Measurements from ENCODE around the gene TTC29. TPM values are rescaled to one million over a fixed set of nuclear protein-coding genes. Genes with fewer than 3 reads are reported as not detected.

The TTC29 gene, protein sequence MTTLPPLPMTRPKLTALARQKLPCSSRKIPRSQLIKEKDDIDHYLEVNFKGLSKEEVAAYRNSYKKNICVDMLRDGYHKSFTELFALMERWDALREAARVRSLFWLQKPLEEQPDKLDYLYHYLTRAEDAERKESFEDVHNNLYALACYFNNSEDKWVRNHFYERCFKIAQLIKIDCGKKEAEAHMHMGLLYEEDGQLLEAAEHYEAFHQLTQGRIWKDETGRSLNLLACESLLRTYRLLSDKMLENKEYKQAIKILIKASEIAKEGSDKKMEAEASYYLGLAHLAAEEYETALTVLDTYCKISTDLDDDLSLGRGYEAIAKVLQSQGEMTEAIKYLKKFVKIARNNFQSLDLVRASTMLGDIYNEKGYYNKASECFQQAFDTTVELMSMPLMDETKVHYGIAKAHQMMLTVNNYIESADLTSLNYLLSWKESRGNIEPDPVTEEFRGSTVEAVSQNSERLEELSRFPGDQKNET
- total RNA-seq (2014; rRNA removed; shearing (Covaris generic)): not detected in 2 replicates

DNA sequence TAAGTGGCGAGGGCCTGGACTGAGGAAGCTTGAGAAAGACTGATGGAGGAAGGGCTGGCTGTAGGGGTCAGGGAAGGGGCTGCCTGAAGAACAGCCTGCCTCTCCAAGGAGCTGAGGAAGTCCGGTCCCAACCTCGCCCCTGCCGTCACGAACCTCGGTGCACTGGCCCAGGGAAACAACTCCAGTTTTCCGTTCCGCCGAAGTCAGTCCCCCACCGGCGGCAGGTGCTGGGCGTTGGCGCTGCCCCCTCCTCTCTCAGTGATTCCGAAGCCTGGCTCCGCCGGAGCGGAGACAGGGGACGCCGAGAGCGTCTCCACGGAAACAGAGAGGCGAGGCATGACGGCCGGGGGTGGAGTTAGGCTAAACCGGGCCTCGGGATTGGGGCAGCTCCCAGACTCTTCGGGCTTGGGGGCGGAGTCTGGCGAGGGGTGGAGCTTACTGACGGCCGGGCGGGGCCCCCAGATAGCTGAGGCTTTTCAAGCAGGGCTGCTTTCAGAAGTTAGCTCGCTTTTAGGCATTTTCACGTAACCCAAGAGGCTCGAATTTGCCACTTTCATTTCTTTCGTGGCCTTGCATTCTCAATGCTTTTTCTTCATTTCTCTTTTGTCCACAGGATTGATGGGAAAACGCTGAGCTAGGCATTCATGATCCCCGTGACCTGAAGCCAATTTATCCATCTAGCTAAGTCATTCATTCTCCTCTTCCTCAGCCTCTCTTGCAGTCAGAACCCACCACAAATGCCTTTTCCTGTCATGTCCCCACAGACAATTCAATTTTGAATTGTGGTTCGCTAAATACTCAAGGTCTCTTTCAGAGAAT lies at the start of gene TTC29:
TTC29 (minus strand) TSS at position 309 of the 819 bp plus-strand sequence. CDS start 5,969 bp downstream, outside the sequence.
- Histone ChIP-seq H3K4me3 (ENCODE audit: insufficient read depth, low read depth, low read length) (peak within 1 kb of the TSS; percentile 54), H3K36me3 (replicated peaks; ENCODE audit: control insufficient read depth, insufficient read depth, low read length) (no peaks in the 10 kb centered on the region), H3K27me3 (ENCODE audit: control insufficient read depth, insufficient read depth, low read length) (no peaks in the 10 kb centered on the region; the same call in 1 of the 2 replicates)
- peak; percentile 90 for DNase-seq

DNA sequence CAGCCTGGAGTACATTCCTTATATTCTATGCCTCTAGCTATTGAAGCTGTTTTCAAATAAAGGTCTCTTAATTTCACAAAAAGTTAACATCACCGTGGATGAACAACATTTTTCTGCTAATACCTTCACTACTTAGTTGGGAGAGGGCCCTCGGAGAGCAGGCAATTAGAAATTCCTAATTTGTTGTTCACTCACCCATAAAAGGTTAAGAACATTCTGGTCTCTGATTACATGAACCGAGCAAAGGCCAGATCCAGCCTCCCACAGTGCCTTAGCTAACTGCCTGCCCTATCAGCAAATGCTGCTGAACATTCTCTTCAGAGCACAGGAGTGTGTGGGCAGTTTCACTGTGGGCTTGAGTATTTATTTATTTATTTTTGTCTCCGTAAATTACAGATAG lies 36.0 kb upstream of the TTC29 start:
- DNase-seq: no peak
- no peak overlapping the region for H3K4me3 ChIP-seq (ENCODE audit: insufficient read depth, low read depth, low read length)
- no peaks in the 10 kb centered on the region for H3K27me3 ChIP-seq (ENCODE audit: control insufficient read depth, insufficient read depth, low read length)
- no peaks in the 10 kb centered on the region for H3K36me3 ChIP-seq (replicated peaks; ENCODE audit: control insufficient read depth, insufficient read depth, low read length)

DNA sequence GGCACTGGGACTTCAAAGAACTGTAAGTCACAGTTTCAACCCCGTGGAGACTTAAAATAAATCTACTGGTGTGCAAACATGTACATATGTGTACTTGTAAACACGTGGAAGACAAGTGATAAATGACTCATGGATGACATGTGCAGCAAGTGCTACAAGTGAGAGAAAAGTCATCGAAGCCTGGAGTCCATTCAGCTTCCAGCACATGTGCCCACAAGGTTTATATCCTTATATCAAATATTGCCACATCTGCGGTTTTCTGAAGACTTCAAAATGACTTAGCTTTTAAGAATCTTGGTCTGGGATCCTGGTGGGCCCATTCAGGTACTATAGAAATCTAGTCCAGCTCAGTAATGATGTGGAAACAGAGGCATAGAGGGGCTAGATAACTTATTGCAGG lies 33.0 kb upstream of the TTC29 start:
- no peaks in the 10 kb centered on the region for H3K27me3 ChIP-seq (ENCODE audit: control insufficient read depth, insufficient read depth, low read length)
- H3K36me3 ChIP-seq (replicated peaks; ENCODE audit: control insufficient read depth, insufficient read depth, low read length): no peaks in the 10 kb centered on the region
- no peak for DNase-seq
- no peak overlapping the region for H3K4me3 ChIP-seq (ENCODE audit: insufficient read depth, low read depth, low read length)

DNA sequence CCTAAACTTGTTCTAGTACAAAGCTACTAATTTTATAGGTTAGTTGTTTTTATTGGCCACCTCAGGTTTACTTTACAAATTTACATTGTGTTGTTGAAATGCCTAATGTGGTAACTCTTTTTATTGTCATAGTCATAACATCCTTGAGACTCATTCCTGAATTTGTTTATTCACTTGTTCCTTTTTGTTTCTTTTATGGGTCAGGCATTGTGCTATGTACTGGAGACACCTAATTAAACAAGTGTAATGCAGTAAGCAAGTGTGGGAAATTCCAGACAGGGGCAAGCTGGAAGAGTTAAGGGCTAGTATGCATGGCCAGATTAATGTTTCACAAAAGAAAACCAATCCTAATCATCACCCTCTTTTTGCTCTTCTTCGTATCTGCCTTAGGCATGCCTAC lies 30.5 kb upstream of the TTC29 start:
- Histone ChIP-seq H3K4me3 (ENCODE audit: insufficient read depth, low read depth, low read length) (no peak overlapping the region), H3K27me3 (ENCODE audit: control insufficient read depth, insufficient read depth, low read length) (no peaks in the 10 kb centered on the region), H3K36me3 (replicated peaks; ENCODE audit: control insufficient read depth, insufficient read depth, low read length) (no peaks in the 10 kb centered on the region)
- DNase-seq: no peak

DNA sequence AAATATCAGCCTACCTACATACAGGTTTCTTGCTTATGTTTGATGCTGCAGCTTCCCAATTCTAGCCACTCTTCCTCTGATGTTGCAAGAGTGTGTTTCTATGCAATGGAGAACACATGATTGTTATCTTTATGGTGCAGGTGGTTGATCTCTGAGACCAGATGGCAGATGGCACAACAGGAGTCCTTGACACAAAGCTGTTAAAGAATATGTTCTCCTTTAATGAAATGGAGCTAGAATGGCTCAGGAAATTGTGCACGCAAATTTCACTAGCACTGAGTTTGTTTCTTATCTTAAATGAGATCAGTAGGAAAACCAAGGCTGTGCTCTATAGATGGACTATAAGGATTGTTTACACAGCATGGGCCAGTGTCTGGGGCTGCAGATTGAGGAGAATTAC lies 29.9 kb upstream of the TTC29 start:
- H3K36me3 ChIP-seq (replicated peaks; ENCODE audit: control insufficient read depth, insufficient read depth, low read length): no peaks in the 10 kb centered on the region
- no peak for DNase-seq

DNA sequence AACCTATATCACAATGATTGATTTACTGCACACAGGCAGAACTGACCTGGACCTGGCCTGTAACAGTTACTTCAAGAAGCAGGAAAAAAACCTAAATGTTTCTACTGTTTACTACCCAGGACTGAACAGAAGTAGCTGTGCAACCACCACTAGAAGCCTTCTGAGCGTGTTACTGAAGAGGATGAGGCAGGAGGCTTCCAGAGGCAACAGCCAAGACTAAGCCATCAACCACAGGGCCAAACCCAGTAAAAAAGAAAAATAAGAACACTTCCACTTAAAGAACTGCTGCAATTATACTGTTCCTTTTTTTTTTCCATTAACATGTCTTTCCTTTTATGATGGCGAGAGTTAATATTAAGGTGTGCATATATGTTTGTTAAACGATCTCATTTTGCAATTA lies 29.4 kb upstream of the TTC29 start:
- no peak for DNase-seq
- H3K27me3 ChIP-seq (ENCODE audit: control insufficient read depth, insufficient read depth, low read length): no peaks in the 10 kb centered on the region
- H3K4me3 ChIP-seq (ENCODE audit: insufficient read depth, low read depth, low read length): no peak overlapping the region
- H3K36me3 ChIP-seq (replicated peaks; ENCODE audit: control insufficient read depth, insufficient read depth, low read length): no peaks in the 10 kb centered on the region

More for the DNA sequence above, 29.9 kb upstream of the TTC29 start:
- Histone ChIP-seq H3K4me3 (ENCODE audit: insufficient read depth, low read depth, low read length) (no peak overlapping the region), H3K27me3 (ENCODE audit: control insufficient read depth, insufficient read depth, low read length) (no peaks in the 10 kb centered on the region)

DNA sequence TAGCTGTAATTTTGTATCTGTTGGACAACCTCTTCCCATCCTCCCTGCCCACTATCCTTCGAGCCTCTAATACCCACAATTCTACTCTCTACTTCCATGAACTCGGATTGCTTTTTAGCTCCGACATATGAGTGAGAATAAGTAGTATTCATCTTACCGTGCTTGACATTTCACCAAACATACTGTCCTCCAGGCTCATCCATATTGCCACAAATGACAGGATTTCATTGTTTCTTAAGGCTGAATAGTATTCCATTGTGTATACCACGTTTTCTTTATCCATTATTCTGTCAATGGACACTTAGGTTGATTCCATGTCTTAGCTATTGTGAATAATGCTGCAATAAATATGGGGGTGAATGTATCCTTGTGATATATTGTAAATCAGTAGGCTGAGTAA lies 26.4 kb upstream of the TTC29 start:
- no peak for DNase-seq

DNA sequence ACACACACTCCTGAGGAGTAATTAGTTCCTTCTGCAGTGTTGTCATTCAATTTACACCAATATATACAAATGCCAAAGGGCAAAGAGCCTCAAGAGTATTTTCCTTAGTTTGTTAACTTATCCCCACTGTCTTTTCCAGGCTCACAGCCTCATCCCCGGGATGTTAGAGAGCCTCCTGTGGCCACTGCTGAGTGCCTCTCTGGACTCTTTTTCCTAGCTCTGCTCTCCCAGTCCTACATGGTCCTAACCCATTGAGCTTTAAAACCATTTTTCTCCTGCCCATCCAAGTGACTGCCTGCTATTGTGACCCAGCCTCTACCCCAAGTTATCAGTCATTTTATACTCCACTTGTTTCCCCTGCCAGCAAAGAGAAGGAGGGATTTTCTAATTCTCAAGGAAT lies 23.5 kb upstream of the TTC29 start:
- H3K36me3 ChIP-seq (replicated peaks; ENCODE audit: control insufficient read depth, insufficient read depth, low read length): no peaks in the 10 kb centered on the region
- H3K27me3 ChIP-seq (ENCODE audit: control insufficient read depth, insufficient read depth, low read length): no peaks in the 10 kb centered on the region
- no peak overlapping the region for H3K4me3 ChIP-seq (ENCODE audit: insufficient read depth, low read depth, low read length)
- no peak for DNase-seq

More for the DNA sequence above, 26.4 kb upstream of the TTC29 start:
- Histone ChIP-seq H3K36me3 (replicated peaks; ENCODE audit: control insufficient read depth, insufficient read depth, low read length) (no peaks in the 10 kb centered on the region), H3K27me3 (ENCODE audit: control insufficient read depth, insufficient read depth, low read length) (no peaks in the 10 kb centered on the region), H3K4me3 (ENCODE audit: insufficient read depth, low read depth, low read length) (no peak overlapping the region)

DNA sequence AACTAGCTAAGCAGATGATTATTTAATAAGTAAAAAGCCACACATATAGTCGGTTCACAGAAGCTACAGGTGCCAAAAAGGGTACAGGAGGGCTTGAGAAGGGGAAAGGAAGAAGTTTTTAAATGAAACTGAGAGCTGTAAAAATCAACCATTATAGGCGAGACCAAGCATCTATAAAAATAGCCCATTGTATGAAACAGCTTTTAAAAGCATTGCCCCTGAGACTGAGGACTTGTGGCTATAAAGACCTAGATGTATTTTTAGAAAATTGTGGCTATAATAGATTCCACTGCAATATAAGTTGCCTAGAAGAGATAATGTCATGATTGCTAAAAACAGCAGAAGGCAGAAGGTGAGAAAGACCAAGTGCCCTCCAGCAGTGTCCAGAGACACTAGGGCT lies 15.0 kb upstream of the TTC29 start:
- H3K36me3 ChIP-seq (replicated peaks; ENCODE audit: control insufficient read depth, insufficient read depth, low read length): no peaks in the 10 kb centered on the region
- no peak for DNase-seq
- no peaks in the 10 kb centered on the region for H3K27me3 ChIP-seq (ENCODE audit: control insufficient read depth, insufficient read depth, low read length)
- no peak overlapping the region for H3K4me3 ChIP-seq (ENCODE audit: insufficient read depth, low read depth, low read length)

DNA sequence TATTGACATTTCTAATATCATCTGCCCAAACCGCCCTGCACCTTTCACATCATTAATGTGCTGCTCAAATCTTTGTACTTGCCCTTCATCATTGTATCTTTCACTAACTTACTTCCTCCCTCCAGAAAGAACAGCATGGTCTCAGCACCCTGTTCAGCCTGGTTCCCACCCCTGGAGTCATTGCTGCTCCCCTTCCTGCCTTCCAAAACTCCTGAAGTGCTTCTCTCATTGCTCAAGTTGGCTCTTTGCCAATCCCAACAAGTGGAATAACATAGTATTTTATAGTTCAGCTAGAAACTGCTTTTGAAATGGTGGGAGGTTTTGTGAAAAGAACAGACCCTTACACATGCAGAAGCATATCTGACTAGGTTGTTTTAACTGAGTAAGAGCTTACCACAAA lies 14.0 kb upstream of the TTC29 start:
- DNase-seq: no peak
- Histone ChIP-seq H3K4me3 (ENCODE audit: insufficient read depth, low read depth, low read length) (no peak overlapping the region), H3K27me3 (ENCODE audit: control insufficient read depth, insufficient read depth, low read length) (no peaks in the 10 kb centered on the region), H3K36me3 (replicated peaks; ENCODE audit: control insufficient read depth, insufficient read depth, low read length) (no peaks in the 10 kb centered on the region)

DNA sequence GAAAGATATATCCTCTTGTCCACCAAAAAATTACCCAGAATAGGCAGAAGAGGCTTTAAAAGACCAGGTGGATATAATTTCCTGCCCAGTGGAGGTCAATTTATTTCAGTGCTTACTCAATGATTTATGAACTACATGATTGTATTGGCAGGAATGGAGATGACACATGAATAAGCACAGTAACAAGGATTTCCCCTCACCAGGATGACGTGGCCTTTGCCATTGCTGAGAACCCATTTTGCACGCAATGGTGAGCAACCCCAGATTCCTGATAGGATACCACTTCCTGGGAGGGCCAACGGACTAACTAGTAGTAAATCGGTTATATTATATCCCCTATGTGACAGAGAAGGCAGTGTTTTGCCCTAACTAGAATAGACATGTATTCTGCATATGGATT lies 11.6 kb upstream of the TTC29 start:
- H3K27me3 ChIP-seq (ENCODE audit: control insufficient read depth, insufficient read depth, low read length): no peaks in the 10 kb centered on the region
- no peak overlapping the region for H3K4me3 ChIP-seq (ENCODE audit: insufficient read depth, low read depth, low read length)
- no peaks in the 10 kb centered on the region for H3K36me3 ChIP-seq (replicated peaks; ENCODE audit: control insufficient read depth, insufficient read depth, low read length)
- DNase-seq: no peak

DNA sequence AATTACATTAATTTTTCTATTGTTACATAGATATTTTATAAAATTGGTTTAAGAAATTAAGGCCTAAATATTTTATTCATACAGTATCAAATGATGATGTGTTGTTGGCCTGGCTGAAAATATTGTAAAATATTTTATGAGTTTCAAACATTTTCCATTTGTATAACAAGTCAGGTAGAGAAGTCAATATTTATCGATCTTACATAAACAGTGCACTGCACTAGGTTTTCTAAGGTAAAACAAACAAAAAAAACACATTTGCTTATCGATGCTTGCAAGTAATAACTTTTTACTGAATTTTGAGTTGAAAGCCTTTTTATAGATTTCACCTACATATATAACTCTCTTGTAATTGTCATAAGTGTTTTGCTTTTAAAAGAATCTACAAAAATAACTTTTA lies 7.2 kb upstream of the TTC29 start:
- Histone ChIP-seq H3K27me3 (ENCODE audit: control insufficient read depth, insufficient read depth, low read length) (no peaks in the 10 kb centered on the region), H3K36me3 (replicated peaks; ENCODE audit: control insufficient read depth, insufficient read depth, low read length) (no peaks in the 10 kb centered on the region), H3K4me3 (ENCODE audit: insufficient read depth, low read depth, low read length) (no peak overlapping the region)
- DNase-seq: no peak

DNA sequence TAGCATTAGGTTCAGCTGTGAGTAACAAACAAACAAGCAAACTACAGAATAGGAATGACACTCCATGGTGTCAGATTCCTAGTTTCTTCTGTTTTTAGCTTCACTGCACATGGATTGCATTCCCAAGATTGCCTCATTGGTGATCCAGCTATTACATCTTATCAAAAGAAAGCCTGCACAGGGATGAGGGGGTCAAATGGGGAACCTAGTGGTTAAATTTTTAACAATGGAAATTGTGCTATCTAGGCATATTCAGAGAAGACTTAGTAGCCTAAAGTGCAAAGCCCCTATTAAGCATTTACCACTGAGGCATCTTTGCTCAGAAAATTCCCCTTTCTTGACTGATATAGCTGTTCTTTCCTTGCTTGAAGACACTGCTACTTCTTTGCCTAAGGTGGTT lies 3.9 kb upstream of the TTC29 start:
- no peak overlapping the region for H3K4me3 ChIP-seq (ENCODE audit: insufficient read depth, low read depth, low read length)
- no peak for DNase-seq
- no peaks in the 10 kb centered on the region; the same call in 1 of the 2 replicates for H3K27me3 ChIP-seq (ENCODE audit: control insufficient read depth, insufficient read depth, low read length)

DNA sequence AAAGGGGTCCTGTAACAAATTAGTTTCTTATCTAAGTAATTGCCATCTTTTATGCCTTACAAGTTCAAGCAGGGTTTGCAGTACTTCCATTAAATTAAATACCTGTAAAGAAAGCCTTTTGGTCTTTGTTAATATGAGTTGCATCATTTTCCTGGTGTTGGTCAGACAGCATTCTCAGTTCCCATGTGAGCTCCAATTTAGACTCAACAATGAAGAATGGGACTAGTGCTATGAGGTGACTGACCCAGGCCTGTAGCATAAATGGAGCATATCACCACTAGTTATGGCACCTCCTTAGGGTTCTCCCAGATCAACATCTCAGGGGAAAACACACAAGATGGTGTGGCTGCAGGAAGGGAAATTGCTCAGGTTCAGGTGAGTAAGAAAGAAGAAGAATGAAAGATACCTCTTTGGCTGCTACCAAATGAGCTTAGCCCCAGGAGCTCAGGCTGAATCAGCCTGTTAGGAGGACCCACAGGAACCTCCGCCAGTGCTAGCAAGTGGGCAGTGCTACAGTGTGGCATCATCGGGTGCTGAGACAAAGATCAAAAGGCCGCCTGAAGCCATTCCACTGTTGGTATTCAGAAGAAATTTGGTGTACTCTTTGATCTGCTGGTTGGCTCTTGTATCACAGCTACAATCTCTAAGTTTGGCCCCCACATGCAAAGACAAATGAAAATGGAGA lies 1.8 kb downstream of the TTC29 start:
- no peaks in the 10 kb centered on the region; the same call in 1 of the 2 replicates for H3K27me3 ChIP-seq (ENCODE audit: control insufficient read depth, insufficient read depth, low read length)
- DNase-seq: no peak
- H3K36me3 ChIP-seq (replicated peaks; ENCODE audit: control insufficient read depth, insufficient read depth, low read length): no peaks in the 10 kb centered on the region
- no peak overlapping the region for H3K4me3 ChIP-seq (ENCODE audit: insufficient read depth, low read depth, low read length)

More for the DNA sequence above, 3.9 kb upstream of the TTC29 start:
- H3K36me3 ChIP-seq (replicated peaks; ENCODE audit: control insufficient read depth, insufficient read depth, low read length): no peaks in the 10 kb centered on the region
